HG03103 (cell line): ENCODE measurements around the gene GRK4.
"Not testable (repeated sequence)": the region's sequence is repeated elsewhere in the genome, so short reads cannot be mapped to it uniquely, and the experiment has no call there.

ENCODE experiments used
- ATAC-seq: cut with Tn5 transposase; IDR thresholded peaks from one replicate; pipeline ENCODE4 v1.9.1; 2021; ENCODE audit warnings: low read depth; ENCODE audit not compliant: unreplicated experiment

Gene GRK4

DNA sequence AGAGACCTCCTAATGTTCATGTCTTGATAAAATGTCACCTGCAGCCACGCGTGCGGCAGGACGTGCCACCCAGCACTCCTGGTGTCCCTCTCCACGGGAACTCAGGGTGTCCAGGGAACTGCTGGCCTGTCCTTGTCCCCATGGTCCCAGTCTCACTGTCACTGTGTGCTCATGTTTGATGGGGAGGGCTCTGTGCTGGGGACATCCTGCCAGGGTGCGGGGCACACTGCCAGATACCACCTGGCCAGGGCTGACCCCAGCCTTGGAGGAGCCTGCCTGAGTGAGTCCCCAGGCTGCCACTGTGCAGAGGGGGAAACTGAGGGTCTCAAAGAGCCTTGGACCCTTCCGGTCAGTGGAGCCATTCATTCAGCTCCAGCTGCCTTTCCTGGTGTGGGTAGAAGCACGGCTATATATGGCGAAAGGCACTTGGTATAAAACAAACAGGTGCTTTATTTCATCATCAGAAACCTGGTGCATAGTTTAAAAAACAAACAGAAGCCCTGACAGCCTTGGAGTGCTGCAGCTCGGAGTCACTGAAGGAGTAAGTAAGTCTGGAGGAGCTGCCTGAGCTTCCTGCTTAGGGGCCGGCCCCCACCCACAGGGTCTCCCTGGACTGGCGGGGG, 33.1 kb upstream of the GRK4 start:
- no peak for ATAC-seq

DNA sequence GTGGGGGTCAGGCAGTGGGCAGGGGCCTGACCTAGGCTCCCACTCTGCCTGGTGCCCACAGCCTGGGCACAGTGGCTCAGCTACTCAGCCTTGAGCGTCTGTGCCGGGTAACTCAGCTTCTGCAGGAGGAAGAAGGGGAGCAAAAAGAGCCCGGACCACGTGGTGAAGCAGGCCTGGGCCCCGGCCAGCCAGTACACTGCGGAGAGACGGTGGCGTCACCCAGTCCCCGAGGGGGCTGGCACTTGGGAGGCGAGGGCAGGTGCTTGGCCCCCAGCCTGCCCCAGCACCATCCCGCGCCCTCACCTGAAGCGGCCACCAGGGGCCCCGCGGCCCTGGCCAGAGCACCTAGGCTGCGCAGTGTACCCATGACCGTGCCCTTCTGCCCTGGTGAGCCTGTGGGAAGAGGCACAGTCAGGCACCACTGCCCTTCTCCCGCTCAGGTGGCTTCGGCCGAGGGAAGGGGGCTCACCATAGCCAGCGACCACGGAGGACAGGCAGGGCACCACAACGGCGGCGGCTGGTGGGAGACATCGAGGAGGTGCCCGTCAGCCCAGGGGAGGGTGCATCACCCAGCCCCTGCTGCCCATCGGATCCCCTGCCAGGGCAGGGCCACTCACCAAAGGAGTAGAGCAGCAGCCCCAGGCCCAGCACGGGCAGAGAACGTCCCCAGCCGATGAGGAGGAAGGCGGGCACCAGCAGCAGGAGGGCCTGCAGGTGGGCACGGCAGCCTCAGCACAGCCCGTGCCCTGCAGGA, 32.4 kb upstream of the GRK4 start:
- ATAC-seq: no peak

DNA sequence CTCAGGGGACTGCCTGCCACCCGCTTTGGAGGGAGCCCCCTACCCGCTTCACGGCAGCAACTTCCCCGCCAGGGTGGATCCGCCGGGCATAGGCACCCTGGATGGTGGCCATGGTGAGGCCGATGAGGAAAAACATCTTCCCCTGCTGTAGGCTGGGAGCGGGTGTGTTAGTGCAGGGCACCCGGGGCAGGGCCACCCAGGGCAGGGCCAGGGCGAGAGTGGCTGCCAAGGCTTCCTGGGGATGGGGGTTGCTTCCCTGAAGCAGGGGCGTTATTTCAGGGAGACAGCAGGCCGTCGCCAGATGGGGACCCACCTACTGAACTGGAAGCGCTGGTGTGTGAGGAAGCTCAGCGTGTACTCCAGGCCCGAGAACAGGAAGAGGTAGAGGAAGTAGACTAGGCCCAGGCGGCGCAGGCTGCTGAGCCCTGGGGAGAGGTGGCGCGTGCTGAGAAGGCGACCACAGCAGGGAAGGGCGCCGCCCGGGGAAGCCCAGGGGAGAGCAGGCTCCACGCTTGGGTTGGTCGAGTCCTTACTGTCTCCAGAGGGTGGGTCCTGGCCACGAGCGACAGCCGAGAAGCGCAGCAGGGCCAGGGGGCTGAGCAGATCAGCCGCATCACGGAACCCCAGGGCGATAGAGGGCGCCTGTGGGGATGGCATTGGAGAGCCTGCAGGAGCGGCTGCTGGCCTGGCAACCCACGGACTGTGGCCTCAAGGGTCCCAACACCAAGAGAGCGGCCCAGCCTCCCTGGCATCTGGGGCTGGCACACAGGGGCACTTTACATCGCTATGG, 31.7 kb upstream of the GRK4 start:
- no peak for ATAC-seq

DNA sequence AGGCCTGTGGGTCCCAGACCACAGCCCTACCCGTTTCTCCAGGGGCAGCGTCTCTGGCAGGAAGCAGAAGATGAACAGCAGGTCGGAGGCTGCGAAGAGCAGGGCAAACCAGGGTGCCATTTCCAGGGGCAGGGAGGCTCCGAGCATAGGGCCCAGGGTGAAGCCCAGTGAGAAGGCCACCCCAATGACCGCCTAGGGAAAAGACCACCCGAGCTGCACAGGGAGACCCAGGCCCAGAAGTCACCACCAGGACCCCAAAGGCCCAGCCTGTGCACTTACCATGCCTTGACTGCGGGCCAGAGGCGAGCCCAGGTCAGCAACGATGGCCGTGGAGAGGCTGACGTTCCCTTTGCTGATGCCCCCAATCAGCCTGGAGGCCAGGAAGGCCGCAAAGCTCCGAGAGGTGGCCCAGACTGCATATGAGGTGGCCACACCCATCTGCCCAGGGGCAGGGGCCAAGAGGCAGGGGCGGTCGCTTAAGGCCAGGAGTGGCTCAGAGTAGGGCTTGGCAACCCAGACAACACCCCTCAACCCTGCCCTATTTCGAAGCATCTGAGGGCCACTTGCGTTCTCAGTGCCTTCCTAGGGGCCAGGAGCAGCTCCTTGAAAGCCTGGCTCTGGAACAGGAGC, 30.9 kb upstream of the GRK4 start:
- ATAC-seq: no peak

DNA sequence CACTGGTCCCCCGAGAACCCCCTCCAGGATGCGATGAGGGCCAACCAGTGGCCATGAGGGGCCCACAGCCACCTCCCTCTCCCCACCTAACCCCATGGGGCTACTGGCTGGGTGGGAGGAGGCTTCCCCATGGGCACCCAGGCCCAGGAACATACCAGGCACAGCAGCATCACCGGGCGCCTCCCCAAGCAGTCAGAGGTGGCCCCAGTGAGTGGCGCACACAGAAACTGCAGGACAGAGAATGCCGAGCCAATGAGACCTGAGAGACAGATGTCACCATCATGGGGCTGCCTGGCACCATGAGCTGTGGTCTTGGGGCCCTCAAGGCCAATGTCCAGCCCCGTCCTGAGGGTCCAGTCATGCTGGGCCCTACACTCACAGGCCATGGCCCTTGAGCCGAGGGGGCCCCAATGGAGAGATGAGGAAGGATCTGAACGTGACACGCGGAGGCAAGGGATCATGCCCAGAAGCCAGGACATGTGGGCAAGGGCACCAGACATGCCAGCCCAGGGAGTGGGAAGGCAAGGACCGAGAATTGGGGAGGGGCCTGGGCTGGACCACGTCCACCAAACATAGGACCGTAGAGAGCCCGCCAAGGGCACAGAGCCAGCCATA, 30.3 kb upstream of the GRK4 start:
- ATAC-seq: no peak

DNA sequence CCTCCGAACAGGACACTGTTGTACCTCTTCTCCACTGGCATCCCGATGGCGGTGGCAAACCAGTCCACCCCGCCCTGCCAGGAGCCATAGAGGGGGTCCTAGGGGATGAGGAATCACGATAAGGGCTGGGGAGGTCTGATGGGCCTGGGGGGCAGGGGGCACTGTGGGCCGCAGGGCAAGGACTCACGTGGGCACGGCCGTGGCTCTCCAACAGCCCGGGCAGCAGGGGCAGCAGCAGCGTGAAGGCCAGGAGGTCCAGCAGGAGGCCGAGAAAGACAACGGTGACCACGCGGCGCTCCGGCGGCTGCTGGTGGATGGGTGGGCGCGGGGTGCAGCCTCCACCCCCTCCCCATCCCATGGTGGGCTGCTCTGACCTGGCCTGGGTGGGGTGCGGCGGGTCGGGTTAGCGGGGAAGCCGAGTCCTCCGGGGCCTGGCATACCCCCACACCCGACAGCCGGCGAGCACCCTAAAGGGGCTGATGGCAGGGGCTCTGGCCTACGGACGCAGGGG, 29.8 kb upstream of the GRK4 start:
- no peak for ATAC-seq

DNA sequence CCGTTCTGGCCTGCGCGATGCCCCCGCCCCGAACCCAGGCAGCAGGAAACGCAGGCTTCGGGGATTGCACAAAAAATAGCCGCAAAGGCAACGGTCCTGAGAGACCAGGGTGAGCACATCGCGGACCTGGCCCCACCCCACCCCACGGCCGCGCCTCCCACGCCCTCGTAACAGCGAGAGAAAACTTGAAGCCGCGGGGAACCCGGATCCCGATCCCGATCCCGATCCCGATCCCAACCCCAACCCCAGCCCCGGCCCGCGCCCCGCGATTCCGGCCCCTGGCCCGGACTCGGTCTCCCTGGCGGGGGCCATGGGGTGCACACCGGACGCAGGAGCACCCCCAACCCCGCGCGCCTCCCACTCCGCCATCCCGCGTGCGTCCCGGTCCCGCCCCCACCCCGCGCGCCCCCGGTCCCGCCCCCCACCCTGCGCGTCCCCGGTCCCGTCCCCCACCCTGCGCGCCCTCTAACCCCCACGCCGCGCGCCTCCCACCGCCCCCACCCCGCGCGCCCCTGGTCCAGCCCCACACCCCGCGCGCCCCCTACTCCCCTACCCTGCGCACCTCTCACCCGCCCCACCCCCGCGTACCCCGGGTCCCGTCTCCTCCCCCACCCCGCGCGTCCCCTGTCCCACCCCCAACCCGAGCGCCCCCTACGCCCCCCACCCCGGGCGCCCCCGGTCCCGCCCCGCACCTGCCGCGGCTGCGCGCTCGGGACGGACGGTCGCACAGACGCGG, 29.1 kb upstream of the GRK4 start:
- ATAC-seq: no peak

DNA sequence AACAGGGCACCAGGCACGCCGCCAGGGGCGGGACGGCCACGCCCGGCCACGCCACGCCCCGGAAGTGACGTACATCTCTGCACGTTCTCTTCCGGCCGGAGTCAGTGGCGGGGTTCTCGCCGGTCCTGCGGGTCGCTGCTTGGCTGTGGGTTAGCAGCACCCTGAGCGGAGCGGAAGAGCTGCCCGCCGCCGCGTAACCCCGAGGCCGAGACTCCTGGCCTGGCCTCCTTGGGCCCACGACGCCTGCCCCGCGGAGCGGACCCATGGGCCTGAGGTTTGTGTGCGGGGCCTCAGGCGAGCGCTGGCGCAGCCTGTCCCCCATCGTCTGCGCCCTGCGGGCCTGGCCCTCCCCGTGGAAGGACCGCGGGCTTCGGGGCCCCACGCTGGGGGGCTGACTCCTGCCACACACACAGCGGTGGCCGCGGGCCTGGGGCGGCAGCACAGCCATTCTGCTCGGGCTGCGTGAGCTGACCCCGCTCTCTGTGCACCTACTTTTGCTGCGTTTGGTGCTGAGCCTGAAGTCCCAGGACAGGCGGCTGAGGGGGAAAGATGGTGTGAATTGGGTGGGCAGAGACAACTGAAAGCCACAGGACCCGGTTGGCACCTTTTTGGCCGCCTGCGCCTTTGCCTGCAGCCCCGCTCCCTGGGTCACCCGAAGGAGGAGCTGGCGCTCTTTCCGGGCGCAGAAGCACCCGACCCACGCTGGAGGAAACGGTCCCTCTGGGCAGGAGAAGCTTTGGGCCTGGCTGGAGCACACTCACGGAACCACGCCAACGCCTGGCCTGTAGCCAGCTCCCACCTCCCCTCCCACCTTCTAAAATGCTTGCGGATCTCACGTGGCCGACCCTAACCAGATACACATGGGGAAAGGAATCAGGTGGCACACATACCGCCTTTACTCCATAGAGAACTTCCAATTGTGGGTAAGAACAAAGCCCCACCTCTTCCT, 28.3 kb upstream of the GRK4 start:
- no peak for ATAC-seq

DNA sequence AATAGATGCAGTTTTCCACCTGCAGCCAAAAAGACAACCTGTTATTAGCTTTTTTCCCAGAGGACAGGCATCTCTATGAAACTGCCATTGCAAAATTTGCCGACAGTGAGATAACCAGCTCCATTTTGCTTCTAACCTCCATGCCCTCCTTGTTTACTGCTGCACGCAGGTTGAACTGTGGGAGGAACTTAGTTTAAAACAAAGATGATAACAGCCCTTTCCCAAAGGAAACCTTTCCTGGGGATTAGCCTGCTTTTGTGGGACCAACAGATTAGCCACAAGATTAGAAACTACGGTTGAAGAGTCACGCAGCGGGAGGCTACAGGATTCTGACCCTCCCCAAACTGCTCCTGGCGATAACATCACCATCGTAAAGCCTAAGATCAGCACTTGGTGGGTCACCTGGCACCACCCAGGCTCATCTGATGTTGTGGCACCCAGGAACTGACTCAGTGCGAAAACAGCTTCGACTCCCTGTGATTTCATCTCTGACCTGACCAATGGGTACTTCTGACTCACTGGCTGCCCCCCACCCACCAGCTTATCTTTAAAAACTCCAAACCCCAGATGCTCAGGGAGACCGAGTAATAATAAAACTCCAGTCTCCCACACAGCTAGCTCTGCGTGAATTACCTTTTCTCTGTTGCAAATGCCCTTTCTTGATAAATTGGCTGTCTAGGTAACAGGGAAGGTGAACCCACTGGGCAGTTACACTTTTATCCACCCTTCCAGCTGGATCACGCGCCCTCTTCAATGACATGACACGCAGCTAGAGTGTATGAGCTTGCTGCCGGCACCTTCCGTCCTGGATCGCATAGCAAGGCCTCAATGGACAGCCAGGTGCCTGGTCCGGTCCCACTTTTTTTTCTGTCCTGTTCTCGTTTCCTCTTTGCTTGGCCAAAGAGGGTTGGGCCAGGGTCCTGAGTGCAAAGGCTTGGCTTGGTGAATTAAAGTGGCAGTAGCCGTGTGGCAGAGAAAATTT, 27.3 kb upstream of the GRK4 start:
- no peak for ATAC-seq

DNA sequence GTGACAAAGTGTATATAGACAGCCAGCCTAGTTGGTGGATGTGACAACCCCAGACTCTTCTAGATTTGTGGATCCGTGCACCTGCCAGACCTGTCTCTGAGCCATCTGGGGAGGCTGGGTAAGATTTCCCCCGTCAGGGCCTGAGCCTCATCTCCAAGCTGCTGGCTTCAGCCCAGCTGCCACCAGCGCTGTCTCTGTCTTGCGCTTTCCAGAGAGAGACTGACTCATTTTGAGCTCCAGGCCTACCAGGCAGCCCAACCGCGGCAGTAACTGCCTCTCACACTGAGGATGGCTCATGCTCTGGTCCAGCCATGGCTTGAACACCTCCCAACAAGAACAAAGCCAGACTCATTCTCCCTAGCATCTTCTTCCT, 26.6 kb upstream of the GRK4 start:
- peak; percentile 40 for ATAC-seq

DNA sequence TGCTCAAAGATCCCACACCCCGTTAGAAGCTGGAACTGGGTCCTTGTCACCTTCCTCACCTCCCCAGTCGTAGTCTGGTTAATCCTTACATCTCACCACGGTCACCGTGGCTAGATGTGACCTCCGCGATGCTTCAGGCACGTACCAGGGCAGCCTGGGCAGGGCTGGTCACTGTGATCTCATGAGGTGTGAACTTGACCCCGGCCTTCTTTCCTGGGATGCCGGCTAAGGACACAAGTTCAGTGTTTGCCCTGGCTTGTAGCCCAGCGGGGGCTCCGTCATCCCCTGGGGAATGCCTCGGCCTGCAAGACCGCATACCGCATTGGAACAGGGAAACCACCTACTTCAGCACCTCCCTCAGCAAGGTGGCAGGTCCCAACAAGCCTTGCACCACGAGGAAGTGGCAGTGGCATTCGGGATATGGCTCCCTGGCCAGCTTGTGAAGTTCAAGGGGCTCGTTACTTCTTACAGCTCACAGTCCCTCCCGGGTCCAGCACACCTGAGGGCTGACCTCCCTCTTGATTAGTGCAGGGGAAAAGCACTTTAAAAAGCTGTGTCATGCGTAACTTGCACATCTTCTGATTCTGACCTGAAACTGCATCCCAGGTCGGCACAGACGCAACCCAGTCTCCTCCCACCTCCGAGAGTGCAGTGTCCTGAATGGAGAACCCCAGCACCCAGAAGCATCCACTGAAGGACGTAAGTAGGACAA, 26.1 kb upstream of the GRK4 start:
- ATAC-seq: no peak

DNA sequence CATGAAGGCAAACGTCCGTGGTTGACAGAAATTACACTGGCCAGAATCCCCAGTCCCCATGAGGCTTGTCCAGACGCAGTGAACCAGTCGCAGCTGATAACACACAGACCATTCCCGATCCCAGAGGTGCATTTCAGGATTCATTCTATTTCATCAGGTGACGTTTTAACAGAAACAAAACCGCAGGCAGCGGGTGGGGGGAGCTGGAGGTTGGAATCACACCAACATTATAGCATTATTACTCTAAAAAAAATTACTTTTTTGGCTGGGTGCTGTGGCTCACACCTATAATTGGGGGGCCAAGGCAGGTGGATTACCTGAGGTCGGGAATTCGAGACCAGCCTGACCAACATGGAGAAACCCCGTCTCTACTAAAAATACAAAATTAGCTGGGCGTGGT, 25.4 kb upstream of the GRK4 start:
- no peak for ATAC-seq

DNA sequence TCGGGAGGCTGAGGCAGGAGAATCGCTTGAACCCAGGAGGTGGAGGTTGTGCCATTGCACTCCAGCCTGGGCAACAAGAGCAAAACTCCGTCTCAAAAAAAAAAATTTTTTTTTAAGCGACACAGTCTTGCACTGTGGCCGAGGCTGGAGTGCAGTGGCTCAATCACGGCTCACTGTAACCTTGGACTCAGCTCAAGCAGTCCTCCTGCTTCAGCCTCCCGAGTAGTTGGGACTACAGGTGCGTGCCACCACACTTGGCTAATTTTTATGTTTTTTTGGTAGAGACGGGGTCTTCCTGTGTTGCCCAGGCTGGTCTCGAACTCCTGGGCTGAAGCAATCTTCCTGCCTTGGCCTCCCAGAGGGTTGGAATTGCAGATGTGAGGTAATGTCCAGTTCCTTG, 25.0 kb upstream of the GRK4 start:
- not testable (repeated sequence) for ATAC-seq

DNA sequence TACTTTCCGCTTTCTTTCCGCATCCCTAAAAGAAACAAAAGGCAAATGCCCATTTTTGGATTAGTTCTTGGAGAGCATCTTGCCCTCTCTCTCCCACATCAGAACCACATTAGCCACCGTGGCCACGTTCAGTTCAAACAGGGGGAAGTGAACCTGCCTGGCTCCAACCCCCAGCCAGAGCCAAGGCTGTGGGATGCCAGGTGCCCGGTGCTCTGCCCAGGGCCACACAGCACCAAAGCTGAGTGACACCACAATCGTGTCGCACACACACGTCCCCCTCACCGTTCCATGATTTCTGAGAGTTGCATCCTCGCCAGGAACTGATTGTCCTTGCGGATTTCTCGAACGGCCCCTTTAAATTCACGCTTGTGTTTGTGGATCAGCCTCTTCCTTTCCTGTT, 24.5 kb upstream of the GRK4 start:
- no peak for ATAC-seq

DNA sequence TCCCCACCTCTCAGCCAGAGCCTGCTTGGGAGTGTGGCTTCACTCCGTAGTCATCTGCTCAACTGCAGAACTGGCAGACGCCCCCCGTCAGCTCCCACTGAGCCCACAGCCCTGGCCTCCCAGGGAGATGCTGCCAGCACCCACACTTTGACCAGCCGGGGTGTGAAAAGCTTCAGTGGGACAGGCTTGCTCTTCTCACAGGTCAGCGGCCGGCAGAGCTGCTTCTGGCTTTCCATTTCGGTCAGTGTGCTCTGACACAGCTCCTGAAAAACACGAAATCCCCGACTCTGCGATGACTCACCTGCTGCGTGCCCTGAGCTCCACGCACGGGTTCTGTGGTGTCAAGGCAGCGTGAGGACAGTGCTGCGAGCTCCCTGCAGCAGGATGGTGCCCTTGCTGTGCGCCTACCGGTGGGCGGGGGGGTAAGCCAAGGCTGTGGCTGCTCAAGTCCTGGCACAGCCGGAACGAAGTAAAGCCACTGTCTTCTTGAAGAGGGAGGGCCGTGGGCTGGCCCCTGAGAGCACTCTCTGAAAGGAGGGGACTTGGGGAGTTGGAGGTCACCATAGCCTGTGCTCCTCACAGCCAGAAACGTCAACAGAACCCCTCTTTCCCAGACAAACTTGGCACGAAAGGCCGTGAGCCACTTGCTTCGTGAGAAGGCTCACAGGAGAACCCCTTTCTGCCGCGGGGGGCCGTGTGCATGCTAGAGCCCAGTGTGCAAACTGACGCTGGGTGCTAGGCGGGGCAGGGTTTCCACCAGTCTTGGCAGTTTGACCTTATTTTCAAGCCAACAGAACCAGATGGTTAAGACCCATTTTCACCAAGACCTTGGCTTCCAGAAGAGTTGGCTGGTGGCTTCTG, 23.8 kb upstream of the GRK4 start:
- no peak for ATAC-seq
